Omental fat pad (tissue), 4 donors: ENCODE data around the gene TSC22D3. TPM values are rescaled to one million over a fixed set of nuclear protein-coding genes. Genes with fewer than 3 reads are reported as not detected.

Source experiments
- ATAC-seq: fragments of 150-250 bp; one replicate; pipeline ENCODE4 v1.9.1; 2016; ENCODE audit warnings: mild to moderate bottlenecking, moderate library complexity; ENCODE audit not compliant: low FRiP score
- DNase-seq: peaks from one replicate; pipeline ENCODE4 v3.0.0-alpha.2; 2019; ENCODE audit warnings: low spot score
- total RNA-seq, 4 donors: library from RNA; depleted of rRNA; stranded (reverse); fragments of >200 nt; gene quantifications; one replicate each; pipeline ENCODE4 v1.1.0, GENCODE V29; 2016
- TF ChIP-seq, protein P1 (sequence below), 3 donors: fragments of 450-650 bp; IDR thresholded peaks; one replicate each; pipeline ENCODE4 v1.5.1; 2016 to 2017; ENCODE audit warnings: antibody characterized with exemption in 3 of 3, mild to moderate bottlenecking in 3 of 3, moderate library complexity in 2 of 3

Gene TSC22D3
- total RNA-seq, 4 donors from 2014 or later: 316 to 869 (median 357) TPM

DNA sequence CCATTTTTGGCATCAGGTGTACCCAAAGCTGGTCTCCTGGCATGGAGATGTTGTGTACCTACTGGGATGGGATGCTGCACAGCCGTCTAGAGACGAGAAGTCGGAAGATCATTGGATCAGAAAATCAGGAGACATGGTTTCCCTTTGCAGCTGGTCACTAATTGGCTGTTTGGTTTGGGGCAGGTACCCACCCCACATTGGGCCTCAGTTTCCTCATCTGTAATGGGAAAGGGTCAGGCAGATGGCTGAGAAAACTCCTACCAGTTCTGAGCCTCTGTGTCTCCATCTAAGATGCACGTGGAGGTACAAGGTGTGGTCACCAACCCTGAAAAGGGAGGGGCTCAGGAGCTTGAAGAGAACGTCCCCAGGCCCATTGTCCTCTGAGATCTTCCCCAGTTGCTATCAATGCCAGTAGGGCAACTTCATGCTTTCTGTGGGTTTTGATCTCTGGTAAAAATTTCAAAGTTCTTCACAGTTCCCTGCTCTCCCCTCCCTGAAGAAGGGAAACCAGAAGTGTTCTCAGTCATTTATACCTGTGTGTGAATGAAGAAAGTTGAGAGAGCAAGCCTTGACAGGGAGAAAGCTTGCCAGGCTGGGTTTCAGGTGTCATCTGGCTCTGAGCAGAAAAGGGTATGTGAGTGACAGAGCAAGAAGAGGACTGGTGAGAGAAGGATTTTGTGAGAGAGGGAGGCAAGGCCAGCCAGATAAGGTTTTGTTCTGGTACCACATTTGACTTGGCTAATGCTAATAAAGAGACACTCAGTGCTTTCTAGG, 15.1 kb downstream of the TSC22D3 start:
- DNase-seq (no peak), ATAC-seq (no peak)
- TF ChIP-seq, protein P1, sequence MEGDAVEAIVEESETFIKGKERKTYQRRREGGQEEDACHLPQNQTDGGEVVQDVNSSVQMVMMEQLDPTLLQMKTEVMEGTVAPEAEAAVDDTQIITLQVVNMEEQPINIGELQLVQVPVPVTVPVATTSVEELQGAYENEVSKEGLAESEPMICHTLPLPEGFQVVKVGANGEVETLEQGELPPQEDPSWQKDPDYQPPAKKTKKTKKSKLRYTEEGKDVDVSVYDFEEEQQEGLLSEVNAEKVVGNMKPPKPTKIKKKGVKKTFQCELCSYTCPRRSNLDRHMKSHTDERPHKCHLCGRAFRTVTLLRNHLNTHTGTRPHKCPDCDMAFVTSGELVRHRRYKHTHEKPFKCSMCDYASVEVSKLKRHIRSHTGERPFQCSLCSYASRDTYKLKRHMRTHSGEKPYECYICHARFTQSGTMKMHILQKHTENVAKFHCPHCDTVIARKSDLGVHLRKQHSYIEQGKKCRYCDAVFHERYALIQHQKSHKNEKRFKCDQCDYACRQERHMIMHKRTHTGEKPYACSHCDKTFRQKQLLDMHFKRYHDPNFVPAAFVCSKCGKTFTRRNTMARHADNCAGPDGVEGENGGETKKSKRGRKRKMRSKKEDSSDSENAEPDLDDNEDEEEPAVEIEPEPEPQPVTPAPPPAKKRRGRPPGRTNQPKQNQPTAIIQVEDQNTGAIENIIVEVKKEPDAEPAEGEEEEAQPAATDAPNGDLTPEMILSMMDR (IDR thresholded peaks at IDR 0.05): no peak

DNA sequence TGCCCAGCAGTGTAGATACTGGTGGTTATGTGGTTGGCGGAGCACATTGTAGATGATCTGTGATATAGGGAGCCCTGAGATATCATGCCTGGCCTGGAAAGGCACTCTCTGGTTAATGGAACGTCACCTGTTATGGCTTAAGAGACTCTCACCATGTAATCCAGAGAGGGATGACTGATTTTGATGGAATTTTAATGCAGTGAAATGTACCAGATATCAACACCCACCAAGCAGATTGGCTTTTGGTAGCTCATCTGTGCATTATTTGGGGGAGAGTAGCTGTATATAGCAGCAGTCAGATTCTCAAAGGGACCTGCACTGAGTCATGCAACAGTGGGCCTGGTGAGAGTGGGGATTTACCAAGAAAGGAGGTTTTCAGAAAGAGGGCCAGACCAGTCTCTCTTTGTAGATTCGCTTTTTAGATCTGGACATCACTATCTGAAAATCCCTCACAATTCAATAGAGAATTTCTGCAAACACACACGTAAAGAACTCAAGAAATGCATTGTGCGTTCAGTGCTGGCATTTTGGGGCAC, 17.3 kb downstream of the TSC22D3 start:
- DNase-seq (no peak), ATAC-seq (no peak)
- TF ChIP-seq, protein P1 (IDR thresholded peaks at IDR 0.05): no peak

DNA sequence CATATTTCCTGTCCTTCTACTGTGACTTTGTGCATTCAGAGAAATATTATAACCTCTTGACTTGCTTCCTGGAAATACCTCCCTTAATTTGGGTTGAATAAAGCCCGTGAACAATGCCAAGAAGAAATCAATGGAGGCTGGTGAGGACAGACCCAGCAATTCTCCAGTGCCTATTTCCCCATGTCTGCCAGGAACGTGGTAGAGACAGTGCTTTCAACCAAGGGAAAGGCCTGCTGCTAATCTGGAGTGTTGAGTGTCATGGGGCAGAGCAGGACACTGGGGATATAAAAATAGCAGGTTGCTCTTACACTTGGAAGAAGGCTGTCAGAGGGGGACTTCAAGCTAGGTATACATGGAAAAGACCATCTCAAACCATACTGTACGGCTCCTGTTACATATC, 19.9 kb downstream of the TSC22D3 start:
- TF ChIP-seq, protein P1 (IDR thresholded peaks at IDR 0.05): no peak
- no peak for ATAC-seq

DNA sequence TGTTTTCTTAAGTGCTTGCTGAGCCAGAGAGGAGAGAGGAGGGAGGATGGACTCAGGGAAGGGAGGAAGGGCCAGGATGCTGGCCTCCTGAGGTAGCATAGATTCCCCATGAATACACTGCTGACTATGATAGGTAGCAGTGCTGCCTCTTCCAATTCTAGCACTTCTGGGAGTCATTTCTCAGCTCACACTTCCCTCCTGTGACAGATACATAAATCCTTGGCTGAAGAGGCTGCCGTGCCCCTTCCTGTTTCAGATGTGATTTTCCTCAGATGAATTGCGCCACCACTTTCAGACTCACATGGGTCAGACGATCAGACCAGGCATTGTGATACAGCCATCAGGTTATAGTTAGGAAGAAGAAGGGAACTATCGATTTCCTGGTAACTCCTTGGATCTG, 22.4 kb downstream of the TSC22D3 start:
- DNase-seq (no peak), ATAC-seq (no peak)
- TF ChIP-seq, protein P1 (IDR thresholded peaks at IDR 0.05): no peak

More for the DNA sequence above, 19.9 kb downstream of the TSC22D3 start:
- no peak for DNase-seq

DNA sequence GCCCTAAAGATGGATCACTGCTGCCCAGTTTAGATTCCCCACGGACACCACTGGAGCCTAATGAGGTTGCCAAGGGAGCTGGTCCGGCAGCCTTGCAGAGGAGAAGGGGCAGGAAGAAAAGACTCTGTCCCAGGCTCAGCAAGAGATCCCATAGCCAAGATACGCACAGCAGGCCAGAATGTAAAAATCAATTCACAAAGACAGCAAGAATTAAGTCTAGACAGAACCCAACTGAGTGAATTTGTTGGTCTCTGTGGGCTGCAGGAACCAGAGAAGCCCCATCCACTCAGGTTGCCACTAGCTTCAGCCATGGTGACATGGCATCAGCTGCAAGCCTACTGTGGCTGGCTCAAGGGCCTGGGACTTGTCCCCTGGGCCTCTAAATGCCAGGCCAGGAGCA, 22.9 kb downstream of the TSC22D3 start:
- no peak for ATAC-seq
- DNase-seq: no peak
- TF ChIP-seq, protein P1 (IDR thresholded peaks at IDR 0.05): no peak

DNA sequence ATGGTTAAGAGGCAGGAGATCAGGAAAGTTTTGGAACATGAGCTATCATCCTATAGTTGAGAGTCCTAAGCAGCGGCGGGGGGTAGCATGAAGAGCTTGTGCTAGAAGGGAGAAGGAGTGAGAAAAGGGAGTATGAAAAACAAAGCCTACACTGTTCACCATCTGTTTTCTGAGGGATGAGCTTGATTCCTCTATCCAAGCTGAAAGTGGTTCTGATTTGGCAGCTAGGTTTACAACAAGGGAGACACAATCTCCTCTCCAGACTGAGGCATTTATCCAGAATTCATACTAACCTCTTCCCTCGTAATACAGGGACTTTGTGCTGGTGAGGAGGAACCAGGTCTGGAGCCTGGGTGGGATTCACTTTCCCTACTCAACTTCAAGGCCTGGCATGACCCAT, 23.5 kb downstream of the TSC22D3 start:
- no peak for DNase-seq
- TF ChIP-seq, protein P1 (IDR thresholded peaks at IDR 0.05): no peak
- ATAC-seq: no peak
